ENCODE results near the gene APOD. TPM values are rescaled to one million over a fixed set of nuclear protein-coding genes. Genes with fewer than 3 reads are reported as not detected.

The APOD gene
- total and polyA plus RNA-seq, 2 experiments from 2014 or later, result 0.24 TPM; not detected in 1

- Histone ChIP-seq H3K36me3 (no peaks in the 10 kb centered on the region), H3K9me3 (ENCODE audit: low read depth) (no peaks in the 10 kb centered on the region), H3K27me3 (no peaks in the 10 kb centered on the region), H3K4me1 (ENCODE audit: low read depth) (no peaks in the 10 kb centered on the region), H3K4me3 (no peak overlapping the region), H3K27ac (no peak overlapping the region)
- TF ChIP-seq, protein P1, sequence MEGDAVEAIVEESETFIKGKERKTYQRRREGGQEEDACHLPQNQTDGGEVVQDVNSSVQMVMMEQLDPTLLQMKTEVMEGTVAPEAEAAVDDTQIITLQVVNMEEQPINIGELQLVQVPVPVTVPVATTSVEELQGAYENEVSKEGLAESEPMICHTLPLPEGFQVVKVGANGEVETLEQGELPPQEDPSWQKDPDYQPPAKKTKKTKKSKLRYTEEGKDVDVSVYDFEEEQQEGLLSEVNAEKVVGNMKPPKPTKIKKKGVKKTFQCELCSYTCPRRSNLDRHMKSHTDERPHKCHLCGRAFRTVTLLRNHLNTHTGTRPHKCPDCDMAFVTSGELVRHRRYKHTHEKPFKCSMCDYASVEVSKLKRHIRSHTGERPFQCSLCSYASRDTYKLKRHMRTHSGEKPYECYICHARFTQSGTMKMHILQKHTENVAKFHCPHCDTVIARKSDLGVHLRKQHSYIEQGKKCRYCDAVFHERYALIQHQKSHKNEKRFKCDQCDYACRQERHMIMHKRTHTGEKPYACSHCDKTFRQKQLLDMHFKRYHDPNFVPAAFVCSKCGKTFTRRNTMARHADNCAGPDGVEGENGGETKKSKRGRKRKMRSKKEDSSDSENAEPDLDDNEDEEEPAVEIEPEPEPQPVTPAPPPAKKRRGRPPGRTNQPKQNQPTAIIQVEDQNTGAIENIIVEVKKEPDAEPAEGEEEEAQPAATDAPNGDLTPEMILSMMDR (IDR thresholded peaks at IDR 0.05; ENCODE audit: low read depth, low read length), result no peak
- DNase-seq (ENCODE audit: low read depth in 1 of 2, low spot score in 1 of 2), result no peak
Measured at GRCh38 chr3:195557322-195557721, 26.4 kb downstream of the APOD start.

DNA sequence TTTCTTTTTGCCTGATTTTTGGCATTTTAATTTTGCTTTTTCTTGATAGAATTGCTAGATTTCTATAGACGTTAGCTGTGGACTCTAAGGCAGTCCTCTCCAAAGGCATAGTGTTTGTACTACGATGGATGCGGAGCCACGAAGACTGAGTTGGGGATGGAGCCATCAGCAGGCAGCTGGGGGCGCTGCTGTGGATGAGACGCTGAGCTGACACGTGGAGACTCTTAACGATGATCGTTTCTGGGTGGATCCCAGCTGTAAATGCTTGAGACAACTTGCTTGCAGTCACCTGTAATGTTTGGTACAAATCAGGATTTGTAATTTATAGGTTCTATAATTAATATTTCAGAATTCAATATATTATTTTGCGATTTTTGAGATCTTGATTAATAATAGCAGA is 27.4 kb downstream of the APOD start:
- H3K4me3 ChIP-seq, result no peak overlapping the region
- H3K27ac ChIP-seq, result no peak overlapping the region
- H3K36me3 ChIP-seq, result no peaks in the 10 kb centered on the region
- no peaks in the 10 kb centered on the region for H3K9me3 ChIP-seq (ENCODE audit: low read depth)
- peak; percentile 32 to 47 for DNase-seq (ENCODE audit: low read depth in 1 of 2, low spot score in 1 of 2)
- no peaks in the 10 kb centered on the region for H3K4me1 ChIP-seq (ENCODE audit: low read depth)
- no peaks in the 10 kb centered on the region for H3K27me3 ChIP-seq
- TF ChIP-seq, protein P1 (IDR thresholded peaks at IDR 0.05; ENCODE audit: low read depth, low read length), result peak; percentile 47

DNA sequence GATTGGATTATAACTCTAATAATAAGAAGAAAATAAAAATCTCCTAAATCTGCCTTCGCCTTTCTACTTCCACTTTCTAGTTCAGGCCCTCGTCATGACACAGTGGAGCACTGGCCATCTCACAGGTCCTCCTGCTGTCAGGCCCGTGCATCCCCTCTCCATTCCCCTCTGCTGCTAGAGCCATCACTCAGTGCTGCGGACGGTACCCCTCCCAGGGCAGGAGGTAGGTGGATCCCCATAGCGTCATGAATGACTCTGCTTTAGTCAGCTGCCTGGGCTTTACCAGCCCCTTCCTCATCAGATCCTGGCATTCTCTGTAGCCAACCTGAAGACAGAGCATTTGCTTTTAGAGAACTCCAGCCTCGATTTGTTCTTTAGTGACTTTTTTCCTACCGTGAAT is 28.6 kb downstream of the APOD start:
- Histone ChIP-seq H3K36me3 (no peaks in the 10 kb centered on the region), H3K27ac (no peak overlapping the region), H3K9me3 (ENCODE audit: low read depth) (no peaks in the 10 kb centered on the region), H3K27me3 (no peaks in the 10 kb centered on the region), H3K4me1 (ENCODE audit: low read depth) (no peaks in the 10 kb centered on the region), H3K4me3 (no peak overlapping the region)
- no peak for DNase-seq (ENCODE audit: low read depth in 1 of 2, low spot score in 1 of 2)
- TF ChIP-seq, protein P1 (IDR thresholded peaks at IDR 0.05; ENCODE audit: low read depth, low read length), result no peak

DNA sequence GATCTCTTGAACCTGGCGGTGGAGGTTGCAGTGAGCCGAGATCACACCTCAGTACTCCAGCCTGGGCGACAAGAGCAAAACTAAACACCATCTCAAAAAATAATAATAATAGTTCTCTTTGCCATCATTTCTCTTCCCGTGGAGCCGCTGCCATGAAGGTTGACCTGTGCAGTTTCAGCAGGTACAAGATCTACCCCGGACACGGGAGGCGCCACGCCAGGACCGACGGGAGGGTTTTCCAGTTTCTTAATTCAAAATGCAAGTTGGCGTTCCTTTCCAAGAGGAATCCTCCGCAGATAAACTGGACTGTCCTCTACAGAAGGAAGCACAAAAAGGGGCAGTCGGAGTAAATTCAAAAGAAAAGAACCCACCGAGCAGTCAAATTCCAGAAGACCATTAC is 29.3 kb downstream of the APOD start:
- TF ChIP-seq, protein P1 (IDR thresholded peaks at IDR 0.05; ENCODE audit: low read depth, low read length), result no peak
- no peak for DNase-seq (ENCODE audit: low read depth in 1 of 2, low spot score in 1 of 2)
- no peak overlapping the region for H3K4me3 ChIP-seq
- no peaks in the 10 kb centered on the region for H3K4me1 ChIP-seq (ENCODE audit: low read depth)
- no peaks in the 10 kb centered on the region for H3K9me3 ChIP-seq (ENCODE audit: low read depth)
- no peak overlapping the region for H3K27ac ChIP-seq
- H3K27me3 ChIP-seq, result no peaks in the 10 kb centered on the region
- no peaks in the 10 kb centered on the region for H3K36me3 ChIP-seq

GRCh38 chr3:195553268-195553667 is 30.5 kb downstream of the APOD start:
- no peak for DNase-seq (ENCODE audit: low read depth in 1 of 2, low spot score in 1 of 2)
- TF ChIP-seq, protein P1 (IDR thresholded peaks at IDR 0.05; ENCODE audit: low read depth, low read length), result no peak
- H3K4me3 ChIP-seq, result no peak overlapping the region
- H3K4me1 ChIP-seq (ENCODE audit: low read depth), result no peaks in the 10 kb centered on the region
- no peaks in the 10 kb centered on the region for H3K9me3 ChIP-seq (ENCODE audit: low read depth)
- H3K36me3 ChIP-seq, result no peaks in the 10 kb centered on the region
- no peaks in the 10 kb centered on the region for H3K27me3 ChIP-seq
- no peak overlapping the region for H3K27ac ChIP-seq

Measured in cardiac muscle cell (in vitro differentiated cells and primary cell).